IMR-90 (cell line): ENCODE data around the gene EPN1. TPM values are rescaled to one million over a fixed set of nuclear protein-coding genes. Genes with fewer than 3 reads are reported as not detected.

Source experiments
- ATAC-seq: fragments of 200-7000 bp; cut with Tn5 transposase; 2 replicates; pipeline ENCODE4 v1.9.1; 2020; ENCODE audit warnings: low read depth, mild to moderate bottlenecking, moderate library complexity
- BruUV-seq: library from RNA; stranded (reverse); fragments of 400-500 nt; replicated peaks from 2 replicates; lab custom pipeline; 2021; lab: Mats Ljungman, UMichigan
- CTCF ChIA-PET: fragments of 300-600 bp; formaldehyde crosslinking; extraction: SDS; loops from one replicate; lab custom pipeline; 2021; ENCODE audit warnings: antibody characterized with exemption; lab: Yijun Ruan, JAX
- POLR2A ChIA-PET: fragments of 300-600 bp; sonication (Branson Sonifier 250); formaldehyde crosslinking; loops from one replicate; lab custom pipeline; 2022; ENCODE audit warnings: antibody characterized with exemption; ENCODE audit not compliant: unreplicated experiment; lab: Charles Lee
- DNase-seq: peaks from one replicate; pipeline ENCODE4 v3.0.0; 2013
- H2AFZ ChIP-seq: replicated peaks from 2 replicates; pipeline ENCODE3; 2013; ENCODE audit warnings: low read length, mild to moderate bottlenecking; ENCODE audit not compliant: poor library complexity
- H2AK5ac ChIP-seq: 2 replicates; pipeline ENCODE4 v1.6.1; 2013; ENCODE audit warnings: low read depth, low read length, inconsistent platforms
- H2AK9ac ChIP-seq: replicated peaks from 2 replicates; pipeline ENCODE3; 2013; ENCODE audit warnings: mild to moderate bottlenecking, low read depth, low read length, moderate library complexity; ENCODE audit not compliant: poor library complexity
- H2BK120ac ChIP-seq: 2 replicates; pipeline ENCODE4 v1.6.1; 2013; ENCODE audit warnings: low read depth, low read length, inconsistent platforms
- H2BK15ac ChIP-seq: 3 replicates; pipeline ENCODE4 v1.6.1; 2013; ENCODE audit warnings: low read depth, low read length, inconsistent platforms
- H2BK20ac ChIP-seq: 2 replicates; pipeline ENCODE4 v1.6.1; 2013; ENCODE audit warnings: low read depth, mild to moderate bottlenecking, inconsistent platforms, low read length, moderate library complexity
- H2BK5ac ChIP-seq: 2 replicates; pipeline ENCODE4 v1.6.1; 2013; ENCODE audit warnings: mild to moderate bottlenecking, low read depth, low read length, inconsistent platforms; ENCODE audit not compliant: poor library complexity, severe bottlenecking
- H3K14ac ChIP-seq: replicated peaks from 2 replicates; pipeline ENCODE4 v1.6.1; 2013; ENCODE audit warnings: low read depth, low read length, inconsistent platforms
- H3K18ac ChIP-seq: 2 replicates; pipeline ENCODE4 v1.6.1; 2013; ENCODE audit warnings: low read depth, low read length, control low read depth
- H3K23ac ChIP-seq: 2 replicates; pipeline ENCODE4 v1.6.1; 2013; ENCODE audit warnings: low read depth, low read length, inconsistent platforms
- H3K27ac ChIP-seq: 2 replicates; pipeline ENCODE4 v1.5.1; 2013; ENCODE audit warnings: mild to moderate bottlenecking, control low read depth, low read length; ENCODE audit not compliant: insufficient read depth
- H3K27me3 ChIP-seq: 2 replicates; pipeline ENCODE4 v1.6.1; 2013; ENCODE audit warnings: low read length; ENCODE audit not compliant: control insufficient read depth, insufficient read depth
- H3K36me3 ChIP-seq: 2 replicates; pipeline ENCODE4 v1.6.1; 2013; ENCODE audit warnings: low read length, mixed read lengths; ENCODE audit not compliant: control insufficient read depth, insufficient read depth
- H3K4ac ChIP-seq: 2 replicates; pipeline ENCODE4 v1.6.1; 2013; ENCODE audit warnings: low read depth, low read length, inconsistent platforms
- H3K4me1 ChIP-seq: 2 replicates; pipeline ENCODE4 v1.6.1; 2013; ENCODE audit warnings: low read length, mixed read lengths; ENCODE audit not compliant: control insufficient read depth, insufficient read depth
- H3K4me2 ChIP-seq: 2 replicates; pipeline ENCODE4 v1.6.1; 2013; ENCODE audit warnings: low read depth, mild to moderate bottlenecking, control low read depth, low read length, moderate library complexity
- H3K4me3 ChIP-seq: 2 replicates; pipeline ENCODE4 v1.5.1; 2013; ENCODE audit warnings: low read depth, mild to moderate bottlenecking, control low read depth, low read length, moderate library complexity; ENCODE audit not compliant: insufficient read depth
- H3K56ac ChIP-seq: 2 replicates; pipeline ENCODE4 v1.6.1; 2013; ENCODE audit warnings: low read length, inconsistent platforms; ENCODE audit not compliant: insufficient read depth; ENCODE audit errors: extremely low read depth
- H3K79me1 ChIP-seq, 2 experiments: 2 replicates each; pipeline ENCODE4 v1.6.1; 2013; ENCODE audit warnings: low read length in 2 of 2, inconsistent platforms in 1 of 2, low read depth in 1 of 2
- H3K9ac ChIP-seq: 2 replicates; pipeline ENCODE4 v1.6.1; 2013; ENCODE audit warnings: low read depth, low read length, control low read depth
- H3K9me1 ChIP-seq: 2 replicates; pipeline ENCODE4 v1.6.1; 2013; ENCODE audit warnings: low read length, inconsistent platforms; ENCODE audit not compliant: insufficient read depth
- H3K9me3 ChIP-seq: 2 replicates; pipeline ENCODE4 v1.6.1; 2013; ENCODE audit warnings: low read length; ENCODE audit not compliant: control insufficient read depth, insufficient read depth
- H4K20me1 ChIP-seq: 2 replicates; pipeline ENCODE4 v1.6.1; 2013; ENCODE audit warnings: low read length, inconsistent platforms; ENCODE audit not compliant: insufficient read depth
- H4K5ac ChIP-seq: 2 replicates; pipeline ENCODE4 v1.6.1; 2013; ENCODE audit warnings: mild to moderate bottlenecking, low read depth, low read length, control low read depth
- H4K8ac ChIP-seq, 2 experiments: 2 replicates each; pipeline ENCODE4 v1.6.1; 2013; ENCODE audit warnings: low read depth in 2 of 2, low read length in 2 of 2, control low read depth in 1 of 2, inconsistent platforms in 1 of 2
- H4K91ac ChIP-seq: 2 replicates; pipeline ENCODE4 v1.6.1; 2013; ENCODE audit warnings: low read depth, low read length, inconsistent platforms; ENCODE audit not compliant: insufficient read depth
- SMC3 ChIP-seq: fragments of 150-350 bp; IDR thresholded peaks from 2 replicates; pipeline ENCODE4 v1.6.1; 2016; ENCODE audit warnings: low read depth, mild to moderate bottlenecking, antibody characterized with exemption, low read length, moderate library complexity
- WGBS, 2 experiments: methylation state at CpG; one replicate each; pipeline versions ENCODE4 v1.1.5 to v1.1.7; 2013; ENCODE audit warnings: missing lambda C conversion rate in 2 of 2; ENCODE audit not compliant: insufficient read length in 1 of 2; ENCODE audit errors: extremely low coverage in 2 of 2; 5-methylcytosine and 5-hydroxymethylcytosine counted together
- dilution Hi-C: fragments of 300-500 bp; cut with HindIII; formaldehyde crosslinking; loops from one replicate; pipeline ENCODE4 v1.14.3; 2018; ENCODE audit warnings: low sequenced_read_pairs; ENCODE audit not compliant: unreplicated experiment
- in situ Hi-C: fragments of 300-500 bp; cut with MboI; formaldehyde crosslinking; loops from 3 replicates; pipeline ENCODE4 v1.14.3; 2019; ENCODE audit warnings: low sequenced_read_pairs, inconsistent platforms, mixed read lengths
- intact Hi-C: fragments of 100-400 bp; cut with micrococcal nuclease; formaldehyde crosslinking; loops from 2 replicates; pipeline ENCODE4 v1.10.0; 2022
- polyA plus RNA-seq, 3 experiments: library from polyadenylated mRNA; depleted of rRNA; stranded (reverse); fragments of >200 nt; gene quantifications; 2 replicates each; pipeline ENCODE4 v1.2.3, GENCODE V29; 2012; ENCODE audit warnings: low replicate concordance in 1 of 3
- total RNA-seq: library from RNA; depleted of rRNA; stranded (reverse); fragments of >200 nt; gene quantifications from 2 replicates; pipeline ENCODE4 v1.2.3, GENCODE V29; 2012
- TF ChIP-seq, protein P1 (sequence below): conservative IDR thresholded peaks from 2 replicates; pipeline ENCODE4 v1.5.1; 2012; ENCODE audit warnings: mild to moderate bottlenecking, low read depth, low read length, improper control_type of control experiment

EPN1 gene
- total and polyA plus RNA-seq, 2 of the 4 experiments (the other 2 are of a cell fraction), result 19.0 to 122 TPM

DNA sequence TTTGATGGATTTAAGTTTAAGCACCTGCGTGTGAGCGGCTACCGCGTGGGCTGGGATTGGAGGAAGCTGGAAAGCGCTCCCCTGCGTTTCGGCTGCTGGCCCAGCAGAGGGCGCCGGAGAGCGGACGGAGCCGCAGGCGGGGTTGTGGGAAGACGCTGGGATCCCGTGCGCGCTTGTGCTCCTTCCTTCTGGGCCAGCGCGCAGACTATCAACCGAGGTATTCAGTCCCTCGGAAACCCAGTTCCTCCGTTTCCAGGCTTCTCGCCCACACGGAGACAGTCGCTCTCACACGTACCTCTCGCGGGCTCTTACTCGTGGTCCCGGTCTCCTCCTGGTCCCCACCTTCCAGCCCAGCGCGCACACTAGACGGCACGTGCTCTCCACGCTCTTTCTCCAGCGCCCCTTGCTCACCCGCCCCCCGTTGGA, 28.8 kb downstream of the EPN1 start:
- 50% methylated on average over 31 of the region's 38 CpGs; no CpG with 5 or more reads in 1 of the 2 experiments for WGBS, 2 experiments
- Histone ChIP-seq H2BK120ac (no peak overlapping the region), H2AK9ac (no peak overlapping the region), H4K20me1 (no peaks in the 10 kb centered on the region; the same call in 1 of the 2 replicates), H3K18ac (no peak overlapping the region), H3K4me1 (no peaks in the 10 kb centered on the region), H2BK20ac (no peak overlapping the region), H2AK5ac (no peak overlapping the region), H3K4me3 (no peak overlapping the region), H3K36me3 (peaks cover 15% of the 10 kb centered on the region), H2AFZ (no peak overlapping the region), H3K4me2 (no peak overlapping the region), H3K9me1 (no peaks in the 10 kb centered on the region), H3K14ac (no peak overlapping the region), H3K27ac (no peak overlapping the region), H3K23ac (no peak overlapping the region), H3K27me3 (no peaks in the 10 kb centered on the region), H3K79me1 (no peaks in the 10 kb centered on the region), H4K91ac (no peak overlapping the region), H3K9me3 (peaks cover 5% of the 10 kb centered on the region), H4K5ac (no peak overlapping the region), H4K8ac (no peak overlapping the region), H3K4ac (no peak overlapping the region), H3K9ac (no peak overlapping the region), H2BK5ac (no peak overlapping the region), H2BK15ac (no peak overlapping the region), H3K56ac (no peak overlapping the region)
- no peak for DNase-seq
- ChIA-PET CTCF (no interaction called here), POLR2A (no interaction called here)
- TF ChIP-seq, protein P1, sequence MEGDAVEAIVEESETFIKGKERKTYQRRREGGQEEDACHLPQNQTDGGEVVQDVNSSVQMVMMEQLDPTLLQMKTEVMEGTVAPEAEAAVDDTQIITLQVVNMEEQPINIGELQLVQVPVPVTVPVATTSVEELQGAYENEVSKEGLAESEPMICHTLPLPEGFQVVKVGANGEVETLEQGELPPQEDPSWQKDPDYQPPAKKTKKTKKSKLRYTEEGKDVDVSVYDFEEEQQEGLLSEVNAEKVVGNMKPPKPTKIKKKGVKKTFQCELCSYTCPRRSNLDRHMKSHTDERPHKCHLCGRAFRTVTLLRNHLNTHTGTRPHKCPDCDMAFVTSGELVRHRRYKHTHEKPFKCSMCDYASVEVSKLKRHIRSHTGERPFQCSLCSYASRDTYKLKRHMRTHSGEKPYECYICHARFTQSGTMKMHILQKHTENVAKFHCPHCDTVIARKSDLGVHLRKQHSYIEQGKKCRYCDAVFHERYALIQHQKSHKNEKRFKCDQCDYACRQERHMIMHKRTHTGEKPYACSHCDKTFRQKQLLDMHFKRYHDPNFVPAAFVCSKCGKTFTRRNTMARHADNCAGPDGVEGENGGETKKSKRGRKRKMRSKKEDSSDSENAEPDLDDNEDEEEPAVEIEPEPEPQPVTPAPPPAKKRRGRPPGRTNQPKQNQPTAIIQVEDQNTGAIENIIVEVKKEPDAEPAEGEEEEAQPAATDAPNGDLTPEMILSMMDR, result peak; percentile 46
- TF ChIP-seq SMC3, result no peak
- BruUV-seq, result no TSS peak
- dilution Hi-C loops, result no loop called here
- intact Hi-C loops, result no loop called here
- in situ Hi-C loops, result no loop called here
- ATAC-seq, result peak; percentile 60
